Parathyroid adenoma (tissue), 2 donors: ENCODE data around the gene MAP2K5.

Source experiments
- H2AFZ ChIP-seq: fragments of 300-600 bp; sonication (generic); one replicate; pipeline ENCODE4 v1.7.0; 2017; ENCODE audit warnings: antibody characterized with exemption, mild to moderate bottlenecking
- H3K27ac ChIP-seq: fragments of 300-600 bp; sonication (generic); one replicate; pipeline ENCODE4 v1.7.0; 2017
- H3K27me3 ChIP-seq: fragments of 300-600 bp; sonication (generic); one replicate; pipeline ENCODE4 v1.7.0; 2017; ENCODE audit warnings: low read length; ENCODE audit not compliant: control insufficient read depth, insufficient read depth
- H3K36me3 ChIP-seq: fragments of 300-600 bp; sonication (generic); one replicate; pipeline ENCODE4 v1.7.0; 2017; ENCODE audit warnings: low read length; ENCODE audit not compliant: control insufficient read depth, insufficient read depth
- H3K4me1 ChIP-seq: fragments of 300-600 bp; sonication (generic); one replicate; pipeline ENCODE4 v1.7.0; 2017; ENCODE audit warnings: control low read depth
- H3K4me2 ChIP-seq: fragments of 300-600 bp; sonication (generic); one replicate; pipeline ENCODE4 v1.7.0; 2017; ENCODE audit warnings: low read length
- H3K4me3 ChIP-seq: fragments of 300-600 bp; sonication (generic); one replicate; pipeline ENCODE4 v1.7.0; 2017; ENCODE audit warnings: low read depth, low read length
- H3K79me2 ChIP-seq: fragments of 300-600 bp; sonication (generic); one replicate; pipeline ENCODE4 v1.7.0; 2017; ENCODE audit warnings: control low read depth
- H3K9ac ChIP-seq: fragments of 300-600 bp; sonication (generic); one replicate; pipeline ENCODE4 v1.7.0; 2017; ENCODE audit warnings: mild to moderate bottlenecking
- H3K9me3 ChIP-seq: fragments of 300-600 bp; sonication (generic); one replicate; pipeline ENCODE4 v1.7.0; 2017; ENCODE audit warnings: low read length; ENCODE audit not compliant: control insufficient read depth
- CTCF ChIP-seq: fragments of 300-600 bp; sonication (generic); IDR thresholded peaks from one replicate; pipeline ENCODE4 v1.7.0; 2017; ENCODE audit warnings: antibody characterized with exemption, mild to moderate bottlenecking
- donor health status: primary hyperparathyroidism.

Gene MAP2K5

GRCh38 chr15:67777773-67778172 is 235.3 kb downstream of the MAP2K5 start:
- TF ChIP-seq CTCF: no peak
- Histone ChIP-seq H3K36me3 (no peaks in the 10 kb centered on the region), H3K4me3 (no peak overlapping the region), H3K79me2 (no peaks in the 10 kb centered on the region), H3K9me3 (no peaks in the 10 kb centered on the region), H3K9ac (no peak overlapping the region), H2AFZ (no peak overlapping the region), H3K4me2 (no peak overlapping the region), H3K27ac (no peak overlapping the region), H3K4me1 (no peaks in the 10 kb centered on the region), H3K27me3 (no peaks in the 10 kb centered on the region)

GRCh38 chr15:67778968-67779548 is 236.6 kb downstream of the MAP2K5 start:
- no peaks in the 10 kb centered on the region for H3K79me2 ChIP-seq
- H3K27me3 ChIP-seq: no peaks in the 10 kb centered on the region
- no peak for TF ChIP-seq CTCF
- no peaks in the 10 kb centered on the region for H3K4me1 ChIP-seq
- no peaks in the 10 kb centered on the region for H3K36me3 ChIP-seq
- no peak overlapping the region for H3K9ac ChIP-seq
- no peak overlapping the region for H3K4me3 ChIP-seq
- H3K27ac ChIP-seq: no peak overlapping the region
- no peaks in the 10 kb centered on the region for H3K9me3 ChIP-seq
- no peak overlapping the region for H3K4me2 ChIP-seq
- H2AFZ ChIP-seq: no peak overlapping the region

DNA sequence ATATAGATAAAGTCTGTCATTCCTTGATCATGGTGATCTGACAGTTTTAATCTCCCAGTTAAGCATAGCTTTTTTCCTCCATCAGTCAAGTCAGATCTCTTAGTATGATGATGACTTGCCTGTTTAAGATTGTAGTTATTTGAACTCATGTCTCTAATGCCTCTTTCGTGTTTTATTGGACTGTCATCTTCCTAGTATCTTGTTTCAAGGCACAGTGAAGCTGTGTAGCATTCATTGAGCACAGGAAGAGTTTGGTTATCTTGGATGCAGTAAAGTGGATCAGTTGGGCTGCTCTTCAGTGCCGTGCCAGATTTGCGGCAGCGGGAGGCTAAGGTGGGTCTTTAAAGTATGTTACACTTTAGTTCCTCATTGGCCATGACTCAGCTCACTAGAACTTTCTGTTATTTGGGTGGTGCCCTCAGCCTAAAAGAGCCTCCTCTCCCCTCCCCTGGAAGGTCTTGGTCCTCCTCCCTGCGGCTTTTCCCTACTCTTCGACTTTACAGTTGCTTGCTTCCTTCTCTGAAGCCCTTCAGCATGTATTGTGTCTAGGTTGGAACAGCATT is 237.1 kb downstream of the MAP2K5 start:
- Histone ChIP-seq H3K9me3 (no peaks in the 10 kb centered on the region), H3K4me1 (no peaks in the 10 kb centered on the region), H3K27me3 (no peaks in the 10 kb centered on the region), H3K9ac (no peak overlapping the region), H3K4me3 (no peak overlapping the region), H3K79me2 (no peaks in the 10 kb centered on the region), H3K4me2 (no peak overlapping the region), H3K27ac (no peak overlapping the region), H2AFZ (no peak overlapping the region), H3K36me3 (no peaks in the 10 kb centered on the region)
- no peak for TF ChIP-seq CTCF

GRCh38 chr15:67781061-67781460 is 238.6 kb downstream of the MAP2K5 start:
- Histone ChIP-seq H3K79me2 (no peaks in the 10 kb centered on the region), H2AFZ (no peak overlapping the region)

More at GRCh38 chr15:67781061-67781460, 238.6 kb downstream of the MAP2K5 start:
- Histone ChIP-seq H3K4me1 (no peaks in the 10 kb centered on the region), H3K27me3 (no peaks in the 10 kb centered on the region), H3K9me3 (no peaks in the 10 kb centered on the region), H3K9ac (no peak overlapping the region), H3K4me2 (no peak overlapping the region), H3K4me3 (no peak overlapping the region), H3K27ac (no peak overlapping the region), H3K36me3 (no peaks in the 10 kb centered on the region)
- TF ChIP-seq CTCF: no peak
